ENCODE measurements around the gene HIVEP3. TPM values are rescaled to one million over a fixed set of nuclear protein-coding genes. Genes with fewer than 3 reads are reported as not detected.

Gene HIVEP3
- polyA plus RNA-seq, 1 of the 3 experiments (the other 2 are of a cell fraction): 6.4 TPM

GRCh38 chr1:41659159-41659495 lies 259.6 kb downstream of the HIVEP3 start:
- no peak for DNase-seq
- Histone ChIP-seq H3K4me2 (no peak overlapping the region), H4K20me1 (ENCODE audit: insufficient read depth) (no peaks in the 10 kb centered on the region), H3F3A (replicated peaks; ENCODE audit: insufficient read depth) (no peaks in the 10 kb centered on the region), H3K4me1 (ENCODE audit: control insufficient read depth in 1 of 2, insufficient read depth in 2 of 2, low read depth in 1 of 2, low read length in 1 of 2) (peaks cover 0 to 25% of the 10 kb centered on the region in 2 experiments; a peak in 2 of 4 replicates), H3K9ac (no peak overlapping the region), H3K9me3 (no peaks in the 10 kb centered on the region), H3K79me2 (ENCODE audit: insufficient read depth) (no peaks in the 10 kb centered on the region), H3K36me3 (replicated peaks in 1 of 2; ENCODE audit: control insufficient read depth in 1 of 2, insufficient read depth in 2 of 2, low read length in 1 of 2) (no peaks in the 10 kb centered on the region), H3K27ac (ENCODE audit: low read depth in 2 of 2, low read length in 1 of 2) (no peak overlapping the region), H3K27me3 (ENCODE audit: insufficient read depth) (no peaks in the 10 kb centered on the region), H3K9me2 (no peaks in the 10 kb centered on the region), H3K4me3 (ENCODE audit: low read depth in 2 of 2, low read length in 1 of 2) (no peak overlapping the region), H2AFZ (ENCODE audit: low read depth) (no peak overlapping the region)
- CTCF ChIA-PET: interaction anchor here (0.7 to 2.3 kb wide), 8 partner anchors 8 to 143 kb away, joined by 3 to 9 read pairs (median 3); no protein-coding TSS in a partner anchor
- POLR2A ChIA-PET: no interaction called here
- no peak for TF ChIP-seq REST (IDR thresholded peaks at IDR 0.05; ENCODE audit: low read depth, low read length)
- TF ChIP-seq EZH2phosphoT487 (IDR thresholded peaks at IDR 0.05; ENCODE audit: borderline replicate concordance, low read depth): no peak
- no peak for TF ChIP-seq SMC3 (IDR thresholded peaks at IDR 0.05; ENCODE audit: low read depth, low read length)
- no peak for TF ChIP-seq POLR2AphosphoS5 (IDR thresholded peaks at IDR 0.05; ENCODE audit: low read depth, low read length)
- no peak for TF ChIP-seq JUND (IDR thresholded peaks at IDR 0.05)
- no peak for TF ChIP-seq RCOR1 (IDR thresholded peaks at IDR 0.05; ENCODE audit: low read length)
- TF ChIP-seq GABPA (IDR thresholded peaks at IDR 0.05; ENCODE audit: low read depth): no peak
- no peak for TF ChIP-seq USF1 (IDR thresholded peaks at IDR 0.05; ENCODE audit: borderline replicate concordance, low read depth)
- no peak for TF ChIP-seq RAD21 (IDR thresholded peaks at IDR 0.05; ENCODE audit: low read length)
- no peak for TF ChIP-seq RXRA (IDR thresholded peaks at IDR 0.05; ENCODE audit: borderline replicate concordance, low read depth)
- TF ChIP-seq CTCF (IDR thresholded peaks at IDR 0.05): no peak
- no peak for TF ChIP-seq IRF3 (IDR thresholded peaks at IDR 0.05; ENCODE audit: low read depth, low read length)
- no peak for TF ChIP-seq ELF1 (IDR thresholded peaks at IDR 0.05)
- TF ChIP-seq FOXJ3 (CRISPR knock-in tag; IDR thresholded peaks at IDR 0.05): no peak
- no peak for TF ChIP-seq PBX3 (IDR thresholded peaks at IDR 0.05)
- no peak for TF ChIP-seq GATA2 (CRISPR knock-in tag; IDR thresholded peaks at IDR 0.05)
- TF ChIP-seq SIN3A (IDR thresholded peaks at IDR 0.05; ENCODE audit: borderline replicate concordance, low read depth, low read length): no peak
- TF ChIP-seq RFX5 (IDR thresholded peaks at IDR 0.05; ENCODE audit: low read length): no peak
- TF ChIP-seq MEF2A (IDR thresholded peaks at IDR 0.05; ENCODE audit: borderline replicate concordance, low read depth): no peak
- TF ChIP-seq MAX (IDR thresholded peaks at IDR 0.05; ENCODE audit: low read depth): no peak
- 78% methylated on average over 2 of the region's 2 CpGs for WGBS (ENCODE audit: low lambda C conversion rate)
